Stimulated activated CD4-positive, alpha-beta T cell treated with anti-CD3 and anti-CD28 coated beads, Interleukin-1b, Interleukin-23, amount 100 ng/mL, for 24 hours (primary cell): ENCODE results near the gene TMEM52B.

ENCODE experiments used
- DNase-seq, 4 experiments: peaks; one replicate each; pipeline ENCODE4 v3.0.0-alpha.2; 2020; ENCODE audit warnings: low read depth in 4 of 4, low spot score in 1 of 4

The TMEM52B gene

GRCh38 chr12:10178821-10179220, at the start of gene TMEM52B:
TMEM52B (plus strand) TSS chr12:10179032; CDS start chr12:10179575, 543 bp downstream.
- DNase-seq: no peak

- no peak for DNase-seq
Measured at GRCh38 chr12:10130042-10130441, 48.8 kb upstream of the TMEM52B start, which contains the start of gene CLEC7A. CLEC7A (minus strand) TSS chr12:10130199; CDS start chr12:10130082, 117 bp downstream.

- DNase-seq: no peak
Measured at GRCh38 chr12:10131111-10131690, 47.6 kb upstream of the TMEM52B start.

GRCh38 chr12:10132850-10133370, 45.9 kb upstream of the TMEM52B start:
- no peak for DNase-seq

- DNase-seq: no peak
Measured at GRCh38 chr12:10135126-10135525, 43.7 kb upstream of the TMEM52B start.

- no peak for DNase-seq
Measured at GRCh38 chr12:10136637-10137205, 42.1 kb upstream of the TMEM52B start.

GRCh38 chr12:10140001-10140400, 38.8 kb upstream of the TMEM52B start:
- no peak for DNase-seq

- no peak for DNase-seq
Measured at GRCh38 chr12:10142976-10143589, 35.7 kb upstream of the TMEM52B start.

GRCh38 chr12:10147714-10148403, 31.0 kb upstream of the TMEM52B start:
- DNase-seq: no peak

GRCh38 chr12:10151621-10152020, 27.2 kb upstream of the TMEM52B start:
- DNase-seq: no peak

- DNase-seq: peak; percentile 21 to 36 (median 26)
Measured at GRCh38 chr12:10153271-10154144, 25.3 kb upstream of the TMEM52B start.

- no peak for DNase-seq
Measured at GRCh38 chr12:10154145-10154496, 24.7 kb upstream of the TMEM52B start.

- no peak for DNase-seq
Measured at GRCh38 chr12:10155966-10156365, 22.9 kb upstream of the TMEM52B start.

GRCh38 chr12:10158406-10158805, 20.4 kb upstream of the TMEM52B start:
- DNase-seq: no peak

GRCh38 chr12:10159280-10159679, 19.6 kb upstream of the TMEM52B start:
- no peak for DNase-seq

GRCh38 chr12:10160617-10161385, 18.0 kb upstream of the TMEM52B start:
- DNase-seq: no peak

- no peak for DNase-seq
Measured at GRCh38 chr12:10163084-10163483, 15.7 kb upstream of the TMEM52B start.

GRCh38 chr12:10165421-10165820, 13.4 kb upstream of the TMEM52B start:
- no peak for DNase-seq

- no peak for DNase-seq
Measured at GRCh38 chr12:10167599-10167998, 11.2 kb upstream of the TMEM52B start.

- no peak for DNase-seq
Measured at GRCh38 chr12:10169104-10169503, 9.7 kb upstream of the TMEM52B start.
